HG03521 (cell line): Measurements from ENCODE around the gene MICB.
"Not testable (repeated sequence)": the region's sequence is repeated elsewhere in the genome, so short reads cannot be mapped to it uniquely, and the experiment has no call there.

Experiments used
- ATAC-seq: cut with Tn5 transposase; IDR thresholded peaks from one replicate; pipeline ENCODE4 v1.9.1; 2021; ENCODE audit warnings: mild to moderate bottlenecking, moderate library complexity; ENCODE audit not compliant: unreplicated experiment

MICB gene

DNA sequence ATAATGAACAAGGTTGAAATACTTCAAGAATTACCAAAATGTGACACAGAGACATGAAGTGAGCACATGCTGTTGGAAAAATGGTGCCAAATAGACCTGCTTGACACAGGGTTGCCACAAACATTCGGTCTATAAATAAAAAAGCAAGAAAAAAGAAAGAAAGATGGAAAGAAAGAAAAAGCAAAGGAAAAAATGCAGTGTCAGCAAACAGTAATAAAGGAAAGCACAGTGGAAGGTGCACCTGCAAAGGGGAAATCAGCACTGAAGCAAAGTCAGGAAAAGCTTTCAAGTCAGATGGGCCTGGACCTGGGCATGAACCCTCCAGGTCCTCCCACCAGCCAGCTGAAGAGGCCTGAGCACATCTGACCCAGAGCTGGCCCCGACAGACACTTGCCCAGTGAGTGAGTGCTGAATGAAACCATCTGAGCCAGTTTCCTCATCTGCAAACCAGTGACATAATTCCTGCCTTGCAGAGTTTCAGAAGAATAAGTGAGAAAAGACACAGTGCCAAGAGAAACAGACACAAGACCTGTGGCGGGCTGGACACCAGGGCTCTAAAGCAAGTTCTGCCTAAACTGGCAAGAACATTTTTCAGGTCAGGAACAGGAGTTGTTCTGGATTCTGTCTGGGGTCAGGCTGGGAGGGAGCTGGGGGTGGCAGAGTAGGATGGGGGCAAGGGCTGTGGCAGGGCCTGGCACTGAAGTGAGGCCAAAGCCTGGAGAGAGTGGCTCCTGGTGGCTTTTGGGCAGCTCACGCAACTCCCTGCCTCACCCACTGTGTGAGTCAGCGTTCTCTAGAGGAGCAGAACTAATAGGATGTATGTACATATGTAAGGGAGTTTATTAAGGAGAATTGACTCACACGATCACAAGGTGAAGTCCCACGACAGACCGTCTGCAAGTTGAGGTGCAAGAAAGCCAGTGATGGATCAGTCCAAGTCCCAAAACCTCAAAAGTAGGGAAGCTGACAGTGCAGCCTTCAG is 23.9 kb upstream of the MICB start:
- no peak for ATAC-seq

DNA sequence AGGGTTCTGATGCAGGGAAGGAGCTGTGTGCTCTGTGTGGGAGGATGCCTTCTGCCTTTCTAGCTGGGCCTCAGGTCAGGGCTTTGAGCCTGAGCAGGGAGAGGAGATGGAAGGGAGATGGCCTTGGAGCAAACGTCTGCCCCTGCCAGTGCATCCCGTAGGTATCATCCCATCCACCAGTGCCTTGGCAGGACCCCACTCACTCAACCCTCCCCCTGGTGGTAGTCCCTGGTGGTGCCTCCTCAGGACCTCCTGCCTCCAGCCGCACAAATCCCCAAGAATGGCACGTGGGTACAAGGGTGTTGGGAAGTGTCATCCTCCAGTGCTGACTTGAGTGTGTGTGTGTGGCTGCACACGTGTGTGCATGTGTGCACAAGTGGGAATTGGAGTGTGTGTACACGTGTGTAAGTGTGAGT is 23.1 kb upstream of the MICB start:
- no peak for ATAC-seq

DNA sequence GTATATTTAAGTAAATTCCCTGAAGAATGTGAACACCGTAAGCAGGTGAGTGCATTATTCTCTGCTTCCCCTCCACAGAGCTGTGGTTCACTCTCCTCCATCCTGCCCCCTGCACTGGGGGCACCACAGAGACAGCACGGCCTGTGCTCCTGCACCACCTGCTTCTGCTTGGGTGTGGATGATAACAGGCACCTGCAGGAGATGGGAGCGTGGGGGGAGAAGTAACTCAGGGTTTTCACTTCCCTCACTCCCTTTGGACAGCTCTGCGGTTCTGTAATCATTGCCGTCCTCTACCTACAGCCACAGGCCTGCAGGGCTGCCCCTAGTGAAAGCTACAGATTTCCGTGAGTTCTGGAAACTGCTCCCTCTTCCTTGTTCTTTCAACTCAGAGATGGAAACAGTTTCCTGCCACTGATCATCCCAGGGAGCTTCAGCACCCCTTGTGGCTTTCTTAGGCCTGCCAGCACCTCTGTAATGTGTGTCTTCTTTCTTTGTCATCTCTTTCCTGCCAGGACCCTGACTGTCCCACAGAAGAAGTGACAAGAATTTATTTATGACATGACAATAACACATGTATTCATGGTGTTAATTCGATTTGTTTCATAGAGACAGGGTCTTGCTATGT is 21.3 kb upstream of the MICB start:
- ATAC-seq: no peak

DNA sequence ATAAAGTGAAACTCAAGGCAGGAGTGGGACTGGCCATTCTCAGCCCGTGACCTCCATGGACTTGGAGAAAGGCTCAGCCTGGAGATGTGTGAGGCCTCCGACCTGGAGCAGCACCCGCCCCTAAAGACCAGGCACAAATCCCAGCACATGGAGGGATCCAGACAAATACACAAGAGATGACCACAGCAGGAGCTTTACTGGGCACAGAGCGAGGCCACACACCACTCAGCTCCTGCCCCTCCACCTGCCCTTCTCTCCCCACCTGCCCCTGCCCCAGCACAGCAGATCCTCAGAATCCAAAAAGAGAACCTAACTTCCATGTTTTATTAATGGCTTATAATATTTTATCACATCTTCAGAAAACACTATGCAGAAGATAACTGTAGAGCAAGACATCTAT is 20.4 kb upstream of the MICB start:
- no peak for ATAC-seq

DNA sequence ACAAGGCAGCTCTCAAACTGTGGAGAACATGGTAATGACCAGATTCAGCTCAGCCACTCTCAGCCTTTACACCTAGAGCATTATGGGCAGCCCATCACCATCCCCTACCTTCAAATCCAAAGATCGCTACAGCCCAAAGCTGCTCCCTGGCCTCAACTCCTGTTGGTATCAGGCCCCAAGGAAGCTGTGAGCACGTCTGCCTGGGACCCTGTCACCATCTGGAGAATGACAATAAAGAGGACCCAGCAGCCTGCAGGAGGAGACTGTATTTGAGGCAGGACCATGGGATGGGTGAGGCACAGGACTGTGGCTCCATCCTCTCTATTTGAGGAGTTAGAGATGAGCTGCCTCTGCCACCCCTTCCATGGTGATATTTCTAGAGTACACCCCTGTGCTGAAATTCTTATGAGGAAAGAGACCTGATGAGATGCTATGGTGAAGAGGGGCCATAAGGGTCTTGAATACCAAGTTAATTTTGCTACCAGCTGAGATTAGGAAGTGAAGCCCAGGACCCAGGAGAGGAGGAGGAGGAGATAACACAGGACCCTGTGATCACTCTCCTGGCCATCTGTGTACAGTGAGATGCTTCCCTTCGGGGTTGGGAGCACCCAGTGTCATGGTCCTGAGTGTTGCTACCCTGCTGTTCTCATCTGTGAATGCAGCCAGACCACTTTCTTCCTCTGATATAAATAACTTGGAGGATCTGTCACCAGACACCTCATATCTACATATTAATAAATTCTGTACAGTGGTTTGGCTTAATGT is 19.6 kb upstream of the MICB start:
- no peak for ATAC-seq

DNA sequence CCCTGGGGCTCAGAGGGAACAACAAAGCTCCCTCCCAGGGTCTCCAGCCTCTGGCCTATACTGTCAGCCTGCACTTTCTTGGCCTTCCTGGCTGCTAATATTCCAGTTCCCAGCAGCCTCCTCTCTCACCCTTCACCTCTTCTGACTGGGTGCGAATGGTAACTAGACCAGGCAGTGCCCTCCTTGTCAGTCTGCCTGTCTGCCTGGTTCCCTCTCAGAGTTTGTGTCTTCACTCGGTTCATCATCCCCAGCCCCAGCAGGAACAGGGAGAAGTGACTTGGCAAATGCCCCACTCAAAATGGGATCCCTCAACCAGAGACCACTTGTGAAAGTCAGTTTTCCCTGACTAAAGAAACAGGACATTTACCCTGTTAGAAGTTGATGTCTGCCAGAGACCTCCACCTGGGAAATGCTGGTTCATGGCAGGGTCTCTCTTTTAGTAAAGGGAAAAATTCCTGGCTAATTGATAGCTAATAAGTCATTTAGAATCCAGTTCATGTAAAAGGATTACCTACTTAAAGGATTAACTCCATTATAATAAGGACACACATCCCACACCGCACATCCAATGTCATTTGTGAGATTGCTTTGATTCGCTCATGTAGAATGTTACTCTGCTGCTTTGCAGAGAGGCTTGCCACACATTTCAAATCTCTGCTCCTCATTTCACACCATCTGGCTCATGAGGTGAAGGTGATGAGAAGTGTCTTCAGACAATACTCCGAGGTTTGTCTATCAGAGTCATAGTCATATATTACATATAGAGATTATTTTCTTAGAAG is 18.6 kb upstream of the MICB start:
- ATAC-seq: no peak

DNA sequence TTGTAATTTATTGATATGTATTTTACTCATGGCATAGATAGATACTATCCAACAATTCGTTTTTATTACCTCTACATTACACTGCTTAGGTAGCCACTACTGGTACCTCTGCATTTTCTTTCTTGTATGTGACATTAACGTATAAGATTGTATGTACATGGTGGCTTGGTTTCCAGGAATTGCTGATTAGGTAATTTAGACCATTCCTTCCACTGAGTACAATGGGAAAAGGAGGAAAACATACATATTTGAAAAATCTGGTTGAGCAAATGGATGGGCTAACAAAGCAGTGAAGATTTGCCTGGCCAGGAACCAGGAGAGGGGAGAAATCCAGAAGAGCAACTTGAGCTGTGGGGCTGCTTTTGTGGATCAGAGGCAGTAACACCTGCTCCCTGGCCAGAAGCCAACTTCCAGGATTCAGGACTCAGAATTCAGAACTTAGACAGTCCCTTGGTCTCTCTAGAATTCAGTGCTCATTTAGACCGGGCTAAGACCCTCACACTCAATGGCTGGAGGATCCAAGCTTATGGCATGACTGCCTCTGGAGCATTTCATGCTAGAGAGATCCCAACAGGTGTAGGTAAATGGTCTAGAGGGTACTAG is 17.9 kb upstream of the MICB start:
- ATAC-seq: no peak

DNA sequence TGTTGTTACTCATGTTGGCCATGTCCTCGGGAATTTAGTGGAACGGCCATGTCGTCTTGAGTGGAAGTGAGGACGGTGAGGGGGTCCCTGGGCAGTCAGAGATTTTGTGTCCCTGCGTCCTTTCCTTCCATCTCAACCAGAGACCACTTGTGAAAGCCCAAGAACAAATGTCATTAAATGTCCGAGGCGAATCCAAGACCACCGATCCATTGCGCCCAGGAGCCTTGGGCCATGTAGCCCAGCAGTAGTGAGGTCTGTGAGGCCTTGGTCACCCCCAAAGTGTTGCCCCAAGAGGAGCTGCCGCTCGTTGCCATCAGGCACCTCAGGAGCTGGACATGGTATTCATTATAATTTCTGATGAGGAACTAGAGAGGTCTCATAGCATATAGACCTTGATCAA is 17.4 kb upstream of the MICB start:
- ATAC-seq: no peak

DNA sequence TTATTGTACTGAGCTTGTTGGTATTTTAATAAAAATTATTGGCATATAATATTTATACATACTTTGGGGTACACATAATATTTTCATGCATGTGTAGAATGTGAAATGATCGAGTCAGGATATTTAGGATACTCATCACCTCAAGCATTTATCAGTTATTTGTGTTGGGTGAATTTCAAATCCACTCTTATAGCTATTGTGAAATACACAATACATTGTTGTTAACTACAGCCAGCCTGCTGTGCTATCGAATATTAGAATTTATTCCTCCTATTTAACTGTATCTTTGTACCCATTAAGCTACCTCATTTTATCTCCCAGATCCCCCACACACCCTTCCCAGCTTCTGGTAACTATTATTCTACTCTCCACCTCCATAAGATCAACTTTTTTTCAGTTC is 14.6 kb upstream of the MICB start:
- ATAC-seq: no peak

DNA sequence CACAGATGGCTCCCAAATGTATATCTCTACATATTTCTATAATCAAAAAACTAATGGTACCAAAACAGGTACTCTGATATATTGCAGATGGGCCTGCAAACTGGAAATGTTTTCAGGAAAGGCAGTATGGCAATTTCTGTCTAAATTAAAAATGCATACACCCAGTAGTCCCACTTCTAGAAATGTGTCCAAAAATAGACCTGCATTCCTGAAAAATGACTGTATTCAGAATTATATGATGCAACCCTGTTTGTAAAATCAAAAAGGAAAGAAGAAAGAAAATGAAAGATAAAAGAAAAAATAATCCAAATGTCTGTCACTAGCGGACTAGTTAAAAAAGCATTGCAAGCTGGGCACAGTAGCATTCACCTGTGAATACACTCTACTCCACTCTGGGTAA is 12.9 kb upstream of the MICB start:
- ATAC-seq: no peak

DNA sequence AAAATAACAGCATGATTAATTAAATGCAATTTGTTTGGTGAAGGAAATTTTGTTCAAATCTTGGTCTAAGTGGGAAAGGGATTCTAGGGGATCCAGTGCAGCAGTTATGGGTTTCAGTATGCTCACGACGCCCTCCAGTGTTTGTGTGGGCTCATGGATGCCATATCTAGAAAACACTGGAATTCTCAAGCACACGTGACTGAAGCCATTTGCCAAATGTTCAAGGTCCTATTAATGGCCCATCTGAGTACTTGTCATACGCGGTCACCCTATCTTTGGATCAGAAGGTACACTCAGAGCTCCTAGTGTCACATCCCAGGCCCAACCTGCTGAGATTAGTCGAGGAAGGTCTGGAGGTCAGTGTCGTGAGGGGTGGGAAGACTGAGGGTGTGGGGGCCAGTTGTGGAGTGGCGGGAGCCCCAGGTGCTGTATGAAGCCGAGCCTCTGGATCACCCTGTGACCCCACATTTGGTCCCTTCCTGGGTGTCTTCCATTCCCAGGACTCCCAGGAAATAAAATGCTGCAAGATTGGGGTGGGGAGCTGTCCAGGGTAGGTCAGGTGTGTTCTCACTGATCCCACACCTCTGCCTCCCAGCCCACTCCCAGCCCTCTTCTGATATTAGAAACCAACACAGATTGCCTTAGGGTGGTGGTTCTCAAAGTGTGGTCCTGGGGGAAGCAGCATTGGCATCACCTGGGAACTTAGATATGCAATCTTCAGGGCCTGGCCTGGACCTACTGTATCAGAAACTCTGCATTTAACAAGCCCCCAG is 11.7 kb upstream of the MICB start:
- ATAC-seq: not testable (repeated sequence)

DNA sequence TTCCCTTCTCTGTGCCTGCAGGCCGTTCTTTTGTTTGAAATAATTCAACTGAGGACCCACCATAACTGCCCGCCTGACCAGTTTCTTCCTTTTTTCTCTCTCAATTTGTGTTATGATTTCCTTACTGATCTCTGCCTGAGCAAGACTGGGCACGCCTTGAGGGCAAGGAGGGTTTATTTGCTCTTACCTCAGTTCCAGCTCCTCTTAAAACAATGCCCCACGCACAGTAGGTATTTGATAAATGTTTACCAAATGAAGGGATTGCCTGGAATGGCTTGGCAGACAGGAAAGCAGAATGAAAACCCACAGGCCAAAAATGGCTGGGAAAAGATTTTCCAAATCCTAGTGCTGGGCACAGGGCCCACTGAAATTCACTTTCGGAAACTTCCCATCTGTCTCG is 10.3 kb upstream of the MICB start:
- ATAC-seq: not testable (repeated sequence)

DNA sequence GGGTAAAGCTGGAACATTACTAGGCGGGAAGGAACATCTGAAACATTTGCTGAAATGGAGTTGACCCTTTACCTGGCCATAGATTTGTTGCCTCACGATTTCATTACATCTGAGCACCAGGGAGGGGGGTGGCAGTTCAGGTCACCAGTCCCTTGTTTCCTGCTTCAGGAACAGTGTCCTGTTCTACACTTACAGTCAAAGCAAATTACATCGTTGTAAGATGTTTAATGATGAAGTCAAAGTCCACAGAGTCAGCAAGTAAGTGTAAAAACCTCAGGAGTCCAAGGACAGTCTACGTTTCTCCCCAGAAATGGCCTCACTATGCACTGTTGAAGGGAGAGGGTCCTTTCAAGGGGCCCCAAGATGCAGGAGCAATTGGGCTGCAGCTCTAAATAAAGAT is 8.9 kb upstream of the MICB start:
- ATAC-seq: no peak

DNA sequence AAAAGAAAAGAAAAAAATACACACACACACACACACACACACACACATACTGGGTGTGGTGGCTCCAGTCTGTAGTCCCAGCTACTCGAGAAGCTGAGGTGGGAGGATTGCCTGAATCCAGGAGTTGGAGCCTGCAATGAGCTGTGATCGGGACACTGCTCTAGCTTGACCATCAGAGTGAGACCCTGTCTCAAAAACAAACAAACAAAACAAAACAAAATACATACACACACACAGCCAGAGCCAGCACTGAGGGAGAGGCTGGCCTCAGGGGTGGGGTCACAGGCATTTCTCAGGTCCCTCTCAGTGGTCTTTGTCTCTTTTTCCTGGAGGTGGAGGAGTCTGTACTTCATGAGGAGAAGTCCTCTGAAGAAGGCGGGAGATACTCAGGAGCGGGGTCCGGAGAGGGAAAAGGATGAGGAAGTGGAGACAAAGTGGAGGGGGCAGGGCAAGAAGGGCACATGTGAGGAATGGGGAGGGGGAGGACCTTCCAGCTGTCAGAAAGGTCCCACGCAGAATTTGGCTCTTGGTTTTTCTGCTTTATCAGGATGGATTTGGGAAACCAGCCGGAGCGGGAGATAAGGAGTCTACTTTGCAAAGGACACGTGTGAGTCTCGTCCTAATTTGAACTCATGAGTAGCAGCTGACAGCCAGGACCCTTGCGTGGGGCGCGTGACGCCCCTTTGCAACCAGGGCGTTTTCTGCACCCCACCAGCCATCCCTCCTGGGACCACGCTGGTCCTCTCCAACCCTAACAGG is 7.7 kb upstream of the MICB start:
- ATAC-seq: no peak

DNA sequence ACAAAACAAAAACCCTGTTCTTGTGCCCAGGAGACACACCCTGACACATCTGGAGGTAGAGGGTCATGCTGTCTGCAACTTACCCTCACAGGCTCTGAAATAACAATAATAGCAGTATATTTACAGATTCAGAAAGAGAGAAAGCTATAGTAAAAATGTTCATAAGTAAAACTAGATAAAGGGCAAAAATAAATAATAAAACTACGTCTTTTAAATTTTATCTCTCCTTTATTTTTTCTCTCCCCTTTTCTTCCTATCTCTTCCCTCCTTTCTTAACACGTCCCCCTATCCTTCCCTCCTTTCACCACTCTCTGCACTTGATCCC is 4.4 kb upstream of the MICB start:
- not testable (repeated sequence) for ATAC-seq

DNA sequence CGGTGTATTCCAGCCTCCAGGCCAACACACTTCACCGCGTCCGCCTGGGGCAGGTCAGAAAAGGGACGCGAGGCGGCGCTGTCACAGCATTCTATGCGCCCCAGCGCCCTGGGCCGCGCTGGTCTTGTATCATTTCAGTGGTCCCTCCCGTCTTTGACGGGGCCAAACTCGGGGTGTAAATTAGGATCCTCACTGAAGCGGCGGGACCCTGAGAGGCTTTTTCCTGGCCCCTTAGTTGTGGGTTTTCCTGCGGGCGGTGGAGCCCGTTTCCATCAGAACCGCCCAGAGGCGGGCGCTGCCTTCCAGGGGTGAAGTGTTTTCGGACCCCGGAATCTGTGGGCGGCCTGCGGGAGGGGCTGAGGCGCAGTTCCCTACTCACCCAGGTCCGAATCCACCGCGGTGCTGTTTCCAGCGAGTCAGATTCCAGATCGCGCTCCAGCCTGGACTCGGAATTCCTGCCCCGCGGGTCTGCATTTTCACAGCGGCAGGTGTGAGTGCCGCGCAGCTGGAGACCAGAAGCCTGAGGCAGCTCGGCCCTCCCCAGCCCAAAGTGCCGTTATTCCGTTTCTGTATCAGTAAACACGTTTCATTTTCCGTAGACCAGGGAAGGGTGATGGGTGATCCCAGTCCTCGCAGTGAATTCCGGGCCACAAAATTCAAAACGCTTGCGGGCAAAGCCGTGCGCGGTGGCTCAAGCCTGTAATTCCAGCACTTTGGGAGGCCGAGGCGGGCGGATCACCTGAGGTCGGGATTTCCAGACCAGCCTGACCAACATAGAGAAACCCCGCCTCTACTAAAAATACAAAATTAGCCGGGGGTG is 3.9 kb upstream of the MICB start:
- ATAC-seq: peak; percentile 52

DNA sequence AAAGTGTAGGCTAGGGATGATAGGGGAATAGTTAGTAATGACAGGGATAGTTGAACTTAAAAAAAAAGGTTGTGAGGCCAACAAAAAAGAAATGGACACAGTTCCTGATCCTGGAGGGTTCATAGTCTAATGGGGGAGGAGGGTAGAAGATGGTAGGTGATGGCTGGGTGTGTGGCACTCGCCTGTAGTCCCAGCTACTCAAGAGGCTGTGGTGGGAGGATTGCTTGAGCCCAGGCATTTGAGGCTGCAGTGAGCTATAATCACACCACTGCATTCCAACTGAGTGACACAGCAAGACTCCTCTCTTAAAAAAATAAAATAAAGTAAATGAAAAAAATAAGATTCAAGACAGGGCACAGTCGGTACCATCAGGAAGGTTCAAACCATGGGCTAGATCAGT is 2.4 kb upstream of the MICB start:
- no peak for ATAC-seq

DNA sequence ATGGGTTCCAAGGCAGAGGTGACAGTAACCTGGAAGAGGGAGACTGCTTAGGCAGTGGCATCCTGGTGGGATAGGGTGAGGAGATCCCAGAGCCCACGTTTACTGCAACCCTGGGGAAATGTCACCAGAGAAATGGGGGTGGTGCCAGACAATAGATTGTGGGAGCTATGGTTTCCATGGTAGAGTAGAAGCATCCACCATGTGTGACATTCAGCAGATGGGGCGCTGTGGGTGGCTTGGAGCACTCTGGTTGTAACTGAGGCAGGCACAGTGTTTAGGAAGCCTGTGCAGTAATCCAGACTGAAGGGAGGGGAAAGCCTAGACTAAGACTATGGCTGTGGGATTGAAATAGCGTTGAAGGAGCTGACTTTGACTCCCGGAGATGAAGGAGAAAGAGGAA is 1.1 kb upstream of the MICB start:
- ATAC-seq: not testable (repeated sequence)
